K562 (cell line): ENCODE measurements around the gene SLC39A3. TPM values are rescaled to one million over a fixed set of nuclear protein-coding genes. Genes with fewer than 3 reads are reported as not detected.

Experiments
- ARID1B ChIP-seq: fragments of 450-650 bp; IDR thresholded peaks from 2 replicates; pipeline ENCODE4 v1.6.1; 2016; ENCODE audit warnings: antibody characterized with exemption, mild to moderate bottlenecking, inconsistent platforms
- CBX5 ChIP-seq: IDR thresholded peaks from 2 replicates; pipeline ENCODE4 v1.6.1; 2014; ENCODE audit warnings: low read depth, borderline replicate concordance
- CTBP1 ChIP-seq: fragments of 450-650 bp; IDR thresholded peaks from 2 replicates; pipeline ENCODE4 v1.6.1; 2016; ENCODE audit warnings: borderline replicate concordance
- DMBX1 ChIP-seq: fragments of 250-450 bp; sonication (Bioruptor Pico); IDR thresholded peaks from 2 replicates; pipeline ENCODE4 v1.8.0; 2022; ENCODE audit warnings: inconsistent platforms, mild to moderate bottlenecking, moderate library complexity, borderline replicate concordance
- E2F6 ChIP-seq, 2 experiments: IDR thresholded peaks; 2 replicates each; pipeline ENCODE4 v1.6.1; 2011; ENCODE audit warnings: borderline replicate concordance in 1 of 2, control low read depth in 1 of 2, low read depth in 1 of 2, low read length in 1 of 2, mild to moderate bottlenecking in 1 of 2, mixed read lengths in 1 of 2, moderate library complexity in 1 of 2; ENCODE audit not compliant: insufficient read depth in 1 of 2, insufficient read length in 1 of 2, poor library complexity in 1 of 2, severe bottlenecking in 1 of 2; ENCODE audit errors: extremely low read depth in 1 of 2
- ELF4 ChIP-seq: fragments of 450-650 bp; formaldehyde crosslinking; IDR thresholded peaks from 2 replicates; pipeline ENCODE4 v1.4.0; 2022; ENCODE audit warnings: missing genetic modification characterization
- HLTF ChIP-seq: fragments of 450-650 bp; IDR thresholded peaks from 2 replicates; pipeline ENCODE4 v1.6.1; 2016
- LEF1 ChIP-seq: fragments of 450-650 bp; IDR thresholded peaks from 2 replicates; pipeline ENCODE4 v1.6.1; 2016; ENCODE audit warnings: mild to moderate bottlenecking
- MAFF ChIP-seq: IDR thresholded peaks from 2 replicates; pipeline ENCODE4 v1.6.1; 2012; ENCODE audit warnings: low read length, improper control_type of control experiment
- MAX ChIP-seq: sonication (generic); formaldehyde crosslinking; IDR thresholded peaks from 2 replicates; pipeline ENCODE4 v1.9.0; 2022; ENCODE audit warnings: mild to moderate bottlenecking, missing genetic modification reagents
- PHF20 ChIP-seq: fragments of 450-650 bp; IDR thresholded peaks from 2 replicates; pipeline ENCODE4 v1.6.1; 2018; ENCODE audit not compliant: partially characterized antibody
- ZC3H11A ChIP-seq: IDR thresholded peaks from 2 replicates; pipeline ENCODE4 v1.6.1; 2012; ENCODE audit warnings: low read depth, low read length, improper control_type of control experiment
- ZC3H8 ChIP-seq: fragments of 450-650 bp; IDR thresholded peaks from 2 replicates; pipeline ENCODE4 v1.6.1; 2017
- ZFP30 ChIP-seq: fragments of 250-450 bp; sonication (Bioruptor Pico); IDR thresholded peaks from 2 replicates; pipeline ENCODE4 v1.8.0; 2022; ENCODE audit warnings: moderate library complexity, mild to moderate bottlenecking, inconsistent platforms, borderline replicate concordance
- ZFX ChIP-seq: sonication (generic); formaldehyde crosslinking; IDR thresholded peaks from 2 replicates; pipeline ENCODE4 v1.8.0; 2022; ENCODE audit warnings: mild to moderate bottlenecking, missing genetic modification reagents, moderate library complexity
- ZNF407 ChIP-seq: fragments of 450-650 bp; IDR thresholded peaks from 2 replicates; pipeline ENCODE4 v1.6.1; 2016; ENCODE audit warnings: low read depth
- polyA plus RNA-seq, 8 experiments: library from polyadenylated mRNA; depleted of rRNA in 4 of 8; stranded (reverse) in 5 of 8; unstranded in 3 of 8; fragments of >200 nt; fragmentation: Nextera tagmentation in 2 of 8; fragmentation: Illumina TruSeq in 1 of 8; extraction: Ambion mirVana in 2 of 8; extraction: Trizol in 1 of 8; gene quantifications; 2 replicates each; pipeline versions ENCODE4 v1.2.1 to v1.2.3, GENCODE V29; 2011 to 2014; ENCODE audit warnings: inconsistent platforms in 1 of 8, missing spikeins in 1 of 8
- total RNA-seq, 7 experiments: library from RNA; depleted of rRNA in 6 of 7; stranded (reverse); fragments of >200 nt in 6 of 7; fragmentation: Illumina TruSeq in 2 of 7; extraction: Trizol in 2 of 7; gene quantifications; 2 replicates each; pipeline versions ENCODE4 v1.2.1 to v1.2.3, GENCODE V29; 2011 to 2021; ENCODE audit warnings: low replicate concordance in 1 of 7
- TF ChIP-seq, protein P1 (sequence below), 2 experiments: fragments of 450-650 bp; IDR thresholded peaks; 2 replicates each; pipeline ENCODE4 v1.6.1; 2016

SLC39A3 gene
- total and polyA plus RNA-seq, 9 of the 15 experiments (the other 6 are each of a cell fraction or from before 2014, with no cell fraction given), result 2.3 to 215 (median 127) TPM

GRCh38 chr19:2722541-2723344 lies 17.1 kb downstream of the SLC39A3 start (continued):
- TF ChIP-seq, protein P1, sequence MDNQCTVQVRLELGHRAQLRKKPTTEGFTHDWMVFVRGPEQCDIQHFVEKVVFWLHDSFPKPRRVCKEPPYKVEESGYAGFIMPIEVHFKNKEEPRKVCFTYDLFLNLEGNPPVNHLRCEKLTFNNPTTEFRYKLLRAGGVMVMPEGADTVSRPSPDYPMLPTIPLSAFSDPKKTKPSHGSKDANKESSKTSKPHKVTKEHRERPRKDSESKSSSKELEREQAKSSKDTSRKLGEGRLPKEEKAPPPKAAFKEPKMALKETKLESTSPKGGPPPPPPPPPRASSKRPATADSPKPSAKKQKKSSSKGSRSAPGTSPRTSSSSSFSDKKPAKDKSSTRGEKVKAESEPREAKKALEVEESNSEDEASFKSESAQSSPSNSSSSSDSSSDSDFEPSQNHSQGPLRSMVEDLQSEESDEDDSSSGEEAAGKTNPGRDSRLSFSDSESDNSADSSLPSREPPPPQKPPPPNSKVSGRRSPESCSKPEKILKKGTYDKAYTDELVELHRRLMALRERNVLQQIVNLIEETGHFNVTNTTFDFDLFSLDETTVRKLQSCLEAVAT (IDR thresholded peaks at IDR 0.05), result no peak
- no peak; the same call in 1 of the 2 replicates for TF ChIP-seq DMBX1 (CRISPR knock-in tag)
- no peak for TF ChIP-seq CBX5
- peak; percentile 23; the same call in 1 of the 2 replicates for TF ChIP-seq CTBP1
- peak; percentile 61 for TF ChIP-seq ARID1B
- TF ChIP-seq ELF4 (CRISPR knock-in tag), result no peak
- TF ChIP-seq PHF20, result no peak
- TF ChIP-seq E2F6 (IDR thresholded peaks at IDR 0.05; ENCODE audit: borderline replicate concordance in 1 of 2, extremely low read depth in 1 of 2, insufficient read depth in 1 of 2, insufficient read length in 1 of 2, low read depth in 1 of 2, low read length in 1 of 2, poor library complexity in 1 of 2, severe bottlenecking in 1 of 2), result peak; percentile 72 to 92
- no peak for TF ChIP-seq ZFP30
- TF ChIP-seq ZFX (CRISPR knock-in tag), result peak; percentile 77
- peak; percentile 91 for TF ChIP-seq MAX (CRISPR knock-in tag)
- no peak for TF ChIP-seq MAFF
- TF ChIP-seq ZC3H8, result no peak
- no peak for TF ChIP-seq ZNF407
- TF ChIP-seq LEF1, result 0 out of 2 replicates have a peak, but pooled peaks have one; percentile 23
- no peak for TF ChIP-seq HLTF
- TF ChIP-seq ZC3H11A, result no peak
